Measurements from ENCODE around the gene TBC1D9B.

Gene TBC1D9B

DNA sequence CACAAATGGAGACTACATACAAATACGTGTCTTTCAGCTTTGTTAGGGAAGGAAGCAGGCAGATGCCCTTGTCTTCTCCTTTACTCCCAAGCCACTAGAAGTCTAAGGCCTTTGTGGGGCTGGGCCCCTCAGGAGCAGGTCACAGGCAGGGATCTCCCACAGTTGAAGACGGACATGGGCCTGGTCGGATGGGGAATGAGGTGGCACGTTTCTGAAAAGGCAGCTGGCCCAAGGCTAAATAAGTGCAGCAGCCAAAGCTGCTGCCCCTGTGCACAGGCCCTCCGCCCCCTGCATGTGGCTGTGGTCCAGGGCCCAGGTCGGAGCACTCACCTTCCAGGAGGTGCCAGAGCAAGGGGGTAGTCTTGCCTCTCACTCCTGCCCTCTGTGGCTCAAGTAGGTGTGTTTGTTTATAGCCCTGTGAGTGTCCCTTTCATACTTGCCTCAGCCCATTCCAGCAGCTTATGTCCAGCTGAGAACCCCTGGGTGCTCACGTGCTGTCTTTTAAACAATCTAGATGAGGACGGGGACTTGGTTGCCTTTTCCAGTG lies 85.2 kb downstream of the TBC1D9B start:
- no peaks in the 10 kb centered on the region for H3K27me3 ChIP-seq

GRCh38 chr5:179822059-179822432 lies 85.7 kb downstream of the TBC1D9B start:
- TF ChIP-seq CTCF (IDR thresholded peaks at IDR 0.05; ENCODE audit: low read depth, low read length) = no peak
- H3K36me3 ChIP-seq = peaks cover 41% of the 10 kb centered on the region

More for the DNA sequence above, 85.2 kb downstream of the TBC1D9B start:
- H3K9me3 ChIP-seq = no peaks in the 10 kb centered on the region
- peak overlapping the region; percentile 89 for H3K4me3 ChIP-seq (ENCODE audit: low read depth, low read length)
- H3K4me1 ChIP-seq = peaks cover 22% of the 10 kb centered on the region
- DNase-seq = no peak
- H3K36me3 ChIP-seq = peaks cover 46% of the 10 kb centered on the region
- no peak for TF ChIP-seq CTCF (IDR thresholded peaks at IDR 0.05; ENCODE audit: low read depth, low read length)

DNA sequence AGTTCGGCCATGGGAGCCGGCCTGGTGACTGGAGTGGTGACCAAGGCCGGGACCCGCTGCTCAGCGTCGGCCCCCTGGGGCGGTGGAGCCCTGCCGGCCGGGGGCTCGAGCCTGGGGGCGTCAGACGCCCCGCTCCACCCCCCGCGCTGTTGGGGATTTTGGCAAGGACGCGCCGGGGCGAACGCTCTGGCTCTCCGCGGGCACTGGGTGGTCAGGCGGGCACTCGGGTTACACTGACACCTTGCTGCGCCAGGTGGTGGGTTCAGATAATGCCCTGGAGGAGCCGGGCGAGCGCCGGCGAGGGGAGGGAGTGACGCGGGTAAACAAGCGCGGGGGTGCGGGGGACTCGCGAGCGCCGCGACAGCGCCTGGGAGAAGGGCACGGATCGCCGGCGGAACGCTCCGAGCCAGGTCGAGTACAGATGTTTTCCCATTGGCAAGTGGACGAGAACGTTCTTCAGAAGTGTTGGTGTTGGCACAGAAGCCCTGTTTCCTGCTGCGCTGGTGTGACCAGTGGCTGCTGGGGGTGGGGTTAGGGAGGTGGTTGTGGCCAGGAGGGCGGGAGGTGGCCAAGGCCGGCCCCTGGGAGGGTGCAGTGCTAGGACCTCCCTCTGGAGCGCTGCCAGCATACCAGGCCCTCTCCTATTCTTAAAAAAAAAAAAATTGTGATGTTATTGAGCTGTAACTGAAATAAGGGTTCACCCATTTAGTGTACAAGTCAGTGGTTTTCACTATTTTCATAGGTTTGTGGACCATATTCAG lies 86.2 kb downstream of the TBC1D9B start:
- H3K9me3 ChIP-seq = no peaks in the 10 kb centered on the region
- H3K4me1 ChIP-seq = peaks cover 22% of the 10 kb centered on the region
- no peaks in the 10 kb centered on the region for H3K27me3 ChIP-seq
- H3K36me3 ChIP-seq = peaks cover 36% of the 10 kb centered on the region
- peak overlapping the region; percentile 89 for H3K4me3 ChIP-seq (ENCODE audit: low read depth, low read length)
- no peak for TF ChIP-seq CTCF (IDR thresholded peaks at IDR 0.05; ENCODE audit: low read depth, low read length)
- DNase-seq = peak; percentile 95

More at GRCh38 chr5:179822059-179822432, 85.7 kb downstream of the TBC1D9B start:
- Histone ChIP-seq H3K4me3 (ENCODE audit: low read depth, low read length) (peak overlapping the region; percentile 89), H3K9me3 (no peaks in the 10 kb centered on the region), H3K27me3 (no peaks in the 10 kb centered on the region), H3K4me1 (peaks cover 22% of the 10 kb centered on the region)
- no peak for DNase-seq

- Histone ChIP-seq H3K4me1 (peaks cover 22% of the 10 kb centered on the region), H3K27me3 (no peaks in the 10 kb centered on the region), H3K9me3 (no peaks in the 10 kb centered on the region), H3K36me3 (peaks cover 28% of the 10 kb centered on the region), H3K4me3 (ENCODE audit: low read depth, low read length) (peak within 1 kb of the TSS; percentile 89)
- TF ChIP-seq CTCF (IDR thresholded peaks at IDR 0.05; ENCODE audit: low read depth, low read length) = no peak
- peak; percentile 83 for DNase-seq
These were observed 87.0 kb downstream of the TBC1D9B start, which contains the start of gene SQSTM1 for GRCh38 chr5:179820483-179821297. TSS of gene SQSTM1 (plus strand) at chr5:179820905. CDS start at chr5:179820937, 32 bp downstream.

GRCh38 chr5:179820127-179820482 lies 87.6 kb downstream of the TBC1D9B start:
- TF ChIP-seq CTCF (IDR thresholded peaks at IDR 0.05; ENCODE audit: low read depth, low read length) = no peak
- H3K4me3 ChIP-seq (ENCODE audit: low read depth, low read length) = peak overlapping the region; percentile 89; the same call in 1 of the 2 replicates
- peaks cover 22% of the 10 kb centered on the region for H3K4me1 ChIP-seq
- DNase-seq = no peak
- H3K9me3 ChIP-seq = no peaks in the 10 kb centered on the region
- no peaks in the 10 kb centered on the region for H3K27me3 ChIP-seq
- peaks cover 22% of the 10 kb centered on the region for H3K36me3 ChIP-seq
